HepG2 (cell line): ENCODE measurements around the gene CLPTM1L. TPM values are rescaled to one million over a fixed set of nuclear protein-coding genes. Genes with fewer than 3 reads are reported as not detected.

Experiments
- ATAC-seq: fragments of 200-7000 bp; cut with Tn5 transposase; 3 replicates; pipeline ENCODE4 v1.9.1; 2020; ENCODE audit warnings: mild to moderate bottlenecking, moderate library complexity
- BruUV-seq: library from RNA; stranded (reverse); fragments of 400-500 nt; replicated peaks from 2 replicates; lab custom pipeline; 2021; lab: Mats Ljungman, UMichigan
- CTCF ChIA-PET: fragments of 300-600 bp; formaldehyde crosslinking; extraction: SDS; loops from one replicate; lab custom pipeline; 2021; ENCODE audit warnings: low total read pairs, inconsistent platforms, low intra/inter-chr PET ratio; lab: Yijun Ruan, JAX
- POLR2A ChIA-PET: fragments of 350-600 bp; sonication (Branson Sonifier 250); formaldehyde crosslinking; loops from one replicate; lab custom pipeline; 2020; ENCODE audit warnings: antibody characterized with exemption, inconsistent platforms; lab: Yijun Ruan, JAX
- DNase-seq: peaks from one replicate; pipeline ENCODE4 v3.0.0-alpha.2; 2015; ENCODE audit warnings: low spot score
- FAIRE-seq: peaks from 3 replicates; lab custom pipeline; 2011; peaks lifted over from hg19 to GRCh38; lab: Jason Lieb, UNC
- H2AFZ ChIP-seq: one replicate; pipeline ENCODE4 v1.6.1; 2011; ENCODE audit warnings: low read length, inconsistent platforms
- H3K27ac ChIP-seq: fragments of 300-600 bp; 3 replicates; pipeline ENCODE4 v1.8.0; 2011; ENCODE audit warnings: mixed run types, mild to moderate bottlenecking, mixed read lengths, low read length, inconsistent platforms; ENCODE audit not compliant: insufficient read depth; ENCODE audit errors: extremely low read length
- H3K27me3 ChIP-seq, 2 experiments: fragments of 200-600 bp in 1 of 2; 2 replicates in 1 of 2; 3 replicates in 1 of 2; pipeline versions ENCODE4 v1.6.0 to v1.8.0; 2011; ENCODE audit warnings: low read length in 2 of 2, mild to moderate bottlenecking in 2 of 2, moderate library complexity in 2 of 2, inconsistent platforms in 1 of 2; ENCODE audit not compliant: insufficient read depth in 2 of 2, control insufficient read depth in 1 of 2
- H3K36me3 ChIP-seq, 2 experiments: fragments of 200-600 bp in 1 of 2; replicated peaks in 1 of 2; 2 replicates in 1 of 2; 3 replicates in 1 of 2; pipeline versions ENCODE4 v1.5.1 to v1.8.0; 2011; ENCODE audit warnings: low read length in 2 of 2, inconsistent platforms in 1 of 2; ENCODE audit not compliant: insufficient read depth in 2 of 2, control insufficient read depth in 1 of 2
- H3K4me1 ChIP-seq: 2 replicates; pipeline ENCODE4 v1.5.1; 2012; ENCODE audit warnings: low read length, inconsistent platforms; ENCODE audit not compliant: insufficient read depth
- H3K4me2 ChIP-seq: 2 replicates; pipeline ENCODE4 v1.6.0; 2011; ENCODE audit warnings: low read depth, low read length, inconsistent platforms
- H3K4me3 ChIP-seq, 3 experiments: fragments of 200-600 bp in 1 of 3; sonication (generic), shearing (Covaris generic) in 1 of 3; replicated peaks in 1 of 3; 2 replicates each; pipeline ENCODE4 v1.5.1; 2011 to 2016; ENCODE audit warnings: low read length in 3 of 3, inconsistent platforms in 2 of 3, low read depth in 2 of 3, mild to moderate bottlenecking in 2 of 3, control low read depth in 1 of 3, mixed read lengths in 1 of 3; ENCODE audit not compliant: insufficient read depth in 1 of 3
- H3K79me2 ChIP-seq: one replicate; pipeline ENCODE4 v1.6.1; 2011; ENCODE audit warnings: low read length, inconsistent platforms; ENCODE audit not compliant: insufficient read depth
- H3K9ac ChIP-seq: 2 replicates; pipeline ENCODE4 v1.6.0; 2011; ENCODE audit warnings: mild to moderate bottlenecking, low read depth, low read length, inconsistent platforms; ENCODE audit not compliant: insufficient read depth
- H3K9me3 ChIP-seq: 2 replicates; pipeline ENCODE4 v1.5.1; 2012; ENCODE audit warnings: mild to moderate bottlenecking, low read length
- H4K20me1 ChIP-seq: 2 replicates; pipeline ENCODE4 v1.6.0; 2011; ENCODE audit warnings: inconsistent platforms, mild to moderate bottlenecking, low read length, moderate library complexity; ENCODE audit not compliant: insufficient read depth
- MAF1 ChIP-seq: sonication (generic); formaldehyde crosslinking; IDR thresholded peaks from 2 replicates; pipeline ENCODE4 v1.5.0; 2020; ENCODE audit warnings: missing genetic modification reagents, borderline replicate concordance
- MTA1 ChIP-seq: sonication (generic); formaldehyde crosslinking; IDR thresholded peaks from 2 replicates; pipeline ENCODE4 v1.4.0; 2020; ENCODE audit warnings: missing genetic modification reagents, mild to moderate bottlenecking, borderline replicate concordance
- MTERF4 ChIP-seq: sonication (generic); formaldehyde crosslinking; IDR thresholded peaks from 2 replicates; pipeline ENCODE4 v1.8.0; 2023; ENCODE audit warnings: mild to moderate bottlenecking, missing genetic modification reagents
- PLSCR1 ChIP-seq: sonication (generic); formaldehyde crosslinking; IDR thresholded peaks from 2 replicates; pipeline ENCODE4 v1.5.0; 2020; ENCODE audit warnings: missing genetic modification reagents, mild to moderate bottlenecking, borderline replicate concordance
- SOX13 ChIP-seq, 3 experiments: fragments of 450-650 bp in 1 of 3; sonication (generic) in 1 of 3; formaldehyde crosslinking in 1 of 3; IDR thresholded peaks in 2 of 3; conservative IDR thresholded peaks in 1 of 3; 2 replicates each; pipeline versions ENCODE4 v1.5.0 to v1.6.1; 2016 to 2020; ENCODE audit warnings: antibody characterized with exemption in 1 of 3, mild to moderate bottlenecking in 1 of 3, missing compliant biosample characterization in 1 of 3, missing genetic modification reagents in 1 of 3, moderate library complexity in 1 of 3
- ZBTB42 ChIP-seq: sonication (generic); formaldehyde crosslinking; IDR thresholded peaks from 2 replicates; pipeline ENCODE4 v1.5.0; 2020; ENCODE audit warnings: mild to moderate bottlenecking, missing genetic modification reagents
- WGBS: methylation state at CpG from one replicate; pipeline ENCODE4 v1.1.6; 2017; ENCODE audit warnings: low lambda C conversion rate; 5-methylcytosine and 5-hydroxymethylcytosine counted together
- in situ Hi-C: cut with HindIII; loops from 2 replicates; pipeline ENCODE4 v1.10.0; 2017; ENCODE audit warnings: low pct_unique_long_range_greater_than_20kb; ENCODE audit not compliant: extremely low pct_ligation_motif_present
- intact Hi-C: fragments of 100-400 bp; cut with micrococcal nuclease; formaldehyde crosslinking; loops from one replicate; pipeline ENCODE4 v1.10.0; 2022; ENCODE audit not compliant: unreplicated experiment
- polyA plus RNA-seq, 8 experiments: library from polyadenylated mRNA; depleted of rRNA in 3 of 8; stranded (reverse) in 7 of 8; unstranded in 1 of 8; fragments of >200 nt; fragmentation: Illumina TruSeq in 4 of 8; extraction: Trizol in 4 of 8; gene quantifications; 2 replicates each; pipeline versions ENCODE4 v1.2.1 to v1.2.3, GENCODE V29; 2011 to 2016; ENCODE audit warnings: low read depth in 4 of 8, missing spikeins in 1 of 8, mixed read lengths in 1 of 8; ENCODE audit not compliant: insufficient read depth in 1 of 8
- total RNA-seq, 5 experiments: library from RNA; depleted of rRNA; stranded (reverse); fragments of >200 nt; fragmentation: Illumina TruSeq; extraction: Trizol; gene quantifications; 2 replicates each; pipeline ENCODE4 v1.2.3, GENCODE V29; 2016; ENCODE audit warnings: low read depth in 1 of 5
- TF ChIP-seq, protein P1 (sequence below): sonication (generic); formaldehyde crosslinking; IDR thresholded peaks from 2 replicates; pipeline ENCODE4 v1.8.0; 2022; ENCODE audit warnings: missing genetic modification reagents, low read depth, mild to moderate bottlenecking, borderline replicate concordance
- TF ChIP-seq, protein P2 (sequence below): sonication (generic); formaldehyde crosslinking; IDR thresholded peaks from 2 replicates; pipeline ENCODE4 v1.4.0; 2020; ENCODE audit warnings: missing genetic modification reagents

The CLPTM1L gene
- total and polyA plus RNA-seq, 2 of the 13 experiments (the other 11 are each of a cell fraction or from before 2014, with no cell fraction given), result 80.3 to 124 TPM

DNA sequence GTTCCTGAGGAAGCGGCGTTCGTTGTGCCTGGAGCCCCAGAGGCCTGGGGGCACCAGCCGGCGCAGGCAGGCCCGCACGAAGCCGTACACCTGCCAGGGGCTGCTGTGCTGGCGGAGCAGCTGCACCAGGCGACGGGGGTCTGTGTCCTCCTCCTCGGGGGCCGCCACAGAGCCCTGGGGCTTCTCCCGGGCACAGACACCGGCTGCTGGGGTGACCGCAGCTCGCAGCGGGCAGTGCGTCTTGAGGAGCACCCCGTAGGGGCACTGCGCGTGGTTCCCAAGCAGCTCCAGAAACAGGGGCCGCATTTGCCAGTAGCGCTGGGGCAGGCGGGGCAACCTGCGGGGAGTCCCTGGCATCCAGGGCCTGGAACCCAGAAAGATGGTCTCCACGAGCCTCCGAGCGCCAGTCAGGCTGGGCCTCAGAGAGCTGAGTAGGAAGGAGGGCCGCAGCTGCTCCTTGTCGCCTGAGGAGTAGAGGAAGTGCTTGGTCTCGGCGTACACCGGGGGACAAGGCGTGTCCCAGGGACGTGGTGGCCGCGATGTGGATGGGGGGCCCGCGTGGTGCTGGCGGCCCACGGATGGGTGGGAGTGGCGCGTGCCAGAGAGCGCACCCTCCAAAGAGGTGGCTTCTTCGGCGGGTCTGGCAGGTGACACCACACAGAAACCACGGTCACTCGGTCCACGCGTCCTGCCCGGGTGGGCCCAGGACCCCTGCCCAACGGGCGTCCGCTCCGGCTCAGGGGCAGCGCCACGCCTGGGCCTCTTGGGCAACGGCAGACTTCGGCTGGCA, 51.3 kb downstream of the CLPTM1L start:
- FAIRE-seq, result no peak
- CTCF ChIA-PET, result no interaction called here
- POLR2A ChIA-PET, result no interaction called here
- Histone ChIP-seq H3K79me2 (no peaks in the 10 kb centered on the region), H3K4me2 (no peak overlapping the region), H3K4me3 (no peak overlapping the region), H2AFZ (no peak overlapping the region), H3K36me3 (no peaks in the 10 kb centered on the region), H3K4me1 (peaks cover 18% of the 10 kb centered on the region), H4K20me1 (no peaks in the 10 kb centered on the region), H3K9ac (no peak overlapping the region), H3K27me3 (peaks cover 9 to 28% of the 10 kb centered on the region in 2 experiments; a peak in 4 of 5 replicates), H3K27ac (no peak overlapping the region), H3K9me3 (no peaks in the 10 kb centered on the region)
- 82% methylated on average over 18 of the region's 60 CpGs for WGBS
- BruUV-seq, result no TSS peak
- DNase-seq, result no peak
- TF ChIP-seq MTA1 (CRISPR knock-in tag), result 0 out of 2 replicates have a peak, but pooled peaks have one; percentile 11
- TF ChIP-seq, protein P1, sequence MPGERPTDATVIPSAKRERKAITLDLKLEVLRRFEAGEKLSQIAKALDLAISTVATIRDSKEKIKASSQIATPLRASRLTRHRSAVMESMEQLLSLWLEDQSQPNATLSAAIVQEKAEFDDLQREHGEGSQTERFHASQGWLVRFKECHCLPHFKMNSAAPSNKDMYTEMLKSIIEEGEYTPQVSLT (CRISPR knock-in tag), result no peak
- intact Hi-C loops, result no loop called here
- ATAC-seq, result no peak
- in situ Hi-C loops, result no loop called here

DNA sequence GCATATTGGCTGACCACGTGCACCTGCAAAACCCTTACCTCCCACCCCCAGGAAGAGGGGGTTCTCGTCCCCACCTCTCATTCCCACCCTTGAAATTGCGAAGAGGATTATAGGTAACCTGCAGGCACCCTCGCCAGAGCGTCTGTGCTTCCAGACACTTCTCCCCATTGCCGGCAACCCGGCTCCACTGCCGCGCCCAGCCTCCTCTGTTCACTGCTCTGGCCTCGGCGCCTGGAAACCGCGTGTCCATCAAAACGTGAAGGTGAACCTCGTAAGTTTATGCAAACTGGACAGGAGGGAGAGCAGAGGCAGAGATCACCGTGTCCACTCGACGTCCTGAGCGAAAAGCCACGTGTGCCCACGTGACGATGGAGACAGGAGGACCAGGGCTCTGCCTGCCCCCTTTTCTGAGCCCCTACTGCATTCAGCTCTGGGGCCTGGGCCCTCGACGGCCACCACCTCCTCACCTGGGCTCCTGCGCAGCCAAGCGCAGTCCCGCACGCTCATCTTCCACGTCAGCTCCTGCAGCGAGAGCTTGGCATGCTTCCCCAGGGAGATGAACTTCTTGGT, 52.0 kb downstream of the CLPTM1L start:
- Histone ChIP-seq H3K79me2 (no peaks in the 10 kb centered on the region), H3K4me2 (no peak overlapping the region), H3K4me3 (no peak overlapping the region), H4K20me1 (no peaks in the 10 kb centered on the region), H2AFZ (no peak overlapping the region), H3K4me1 (peaks cover 18% of the 10 kb centered on the region), H3K9me3 (no peaks in the 10 kb centered on the region), H3K27ac (no peak overlapping the region), H3K9ac (no peak overlapping the region), H3K27me3 (peaks cover 5 to 21% of the 10 kb centered on the region in 2 experiments; a peak in 4 of 5 replicates), H3K36me3 (no peaks in the 10 kb centered on the region)
- intact Hi-C loops, result no loop called here
- WGBS, result 77% methylated on average over 29 of the region's 30 CpGs
- no peak for DNase-seq
- ChIA-PET CTCF (no interaction called here), POLR2A (no interaction called here)
- no peak for ATAC-seq
- no peak for FAIRE-seq
- in situ Hi-C loops, result no loop called here
- no TSS peak for BruUV-seq
- TF ChIP-seq ZBTB42 (CRISPR knock-in tag), result no peak
- TF ChIP-seq MTERF4 (CRISPR knock-in tag), result no peak
- no peak for TF ChIP-seq MTA1 (CRISPR knock-in tag)
- TF ChIP-seq MAF1, result no peak
- no peak for TF ChIP-seq PLSCR1 (CRISPR knock-in tag)
- TF ChIP-seq, protein P2, sequence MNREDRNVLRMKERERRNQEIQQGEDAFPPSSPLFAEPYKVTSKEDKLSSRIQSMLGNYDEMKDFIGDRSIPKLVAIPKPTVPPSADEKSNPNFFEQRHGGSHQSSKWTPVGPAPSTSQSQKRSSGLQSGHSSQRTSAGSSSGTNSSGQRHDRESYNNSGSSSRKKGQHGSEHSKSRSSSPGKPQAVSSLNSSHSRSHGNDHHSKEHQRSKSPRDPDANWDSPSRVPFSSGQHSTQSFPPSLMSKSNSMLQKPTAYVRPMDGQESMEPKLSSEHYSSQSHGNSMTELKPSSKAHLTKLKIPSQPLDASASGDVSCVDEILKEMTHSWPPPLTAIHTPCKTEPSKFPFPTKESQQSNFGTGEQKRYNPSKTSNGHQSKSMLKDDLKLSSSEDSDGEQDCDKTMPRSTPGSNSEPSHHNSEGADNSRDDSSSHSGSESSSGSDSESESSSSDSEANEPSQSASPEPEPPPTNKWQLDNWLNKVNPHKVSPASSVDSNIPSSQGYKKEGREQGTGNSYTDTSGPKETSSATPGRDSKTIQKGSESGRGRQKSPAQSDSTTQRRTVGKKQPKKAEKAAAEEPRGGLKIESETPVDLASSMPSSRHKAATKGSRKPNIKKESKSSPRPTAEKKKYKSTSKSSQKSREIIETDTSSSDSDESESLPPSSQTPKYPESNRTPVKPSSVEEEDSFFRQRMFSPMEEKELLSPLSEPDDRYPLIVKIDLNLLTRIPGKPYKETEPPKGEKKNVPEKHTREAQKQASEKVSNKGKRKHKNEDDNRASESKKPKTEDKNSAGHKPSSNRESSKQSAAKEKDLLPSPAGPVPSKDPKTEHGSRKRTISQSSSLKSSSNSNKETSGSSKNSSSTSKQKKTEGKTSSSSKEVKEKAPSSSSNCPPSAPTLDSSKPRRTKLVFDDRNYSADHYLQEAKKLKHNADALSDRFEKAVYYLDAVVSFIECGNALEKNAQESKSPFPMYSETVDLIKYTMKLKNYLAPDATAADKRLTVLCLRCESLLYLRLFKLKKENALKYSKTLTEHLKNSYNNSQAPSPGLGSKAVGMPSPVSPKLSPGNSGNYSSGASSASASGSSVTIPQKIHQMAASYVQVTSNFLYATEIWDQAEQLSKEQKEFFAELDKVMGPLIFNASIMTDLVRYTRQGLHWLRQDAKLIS, result no peak
- no peak for TF ChIP-seq SOX13 (IDR thresholded peaks at IDR 0.05)
- TF ChIP-seq SOX13 (CRISPR knock-in tag; conservative IDR thresholded peaks at IDR 0.05 in 1 of 2, IDR thresholded peaks at IDR 0.05 in 1 of 2), result no peak
